PC-9 (cell line): Measurements from ENCODE around the gene CLDN6. TPM values are rescaled to one million over a fixed set of nuclear protein-coding genes. Genes with fewer than 3 reads are reported as not detected.

Experiments
- BruUV-seq: library from RNA; stranded (reverse); fragments of 400-500 nt; replicated peaks from 2 replicates; lab custom pipeline; 2021; lab: Mats Ljungman, UMichigan
- CTCF ChIA-PET: fragments of 300-600 bp; sonication (Branson Sonifier 250); formaldehyde crosslinking; loops from one replicate; lab custom pipeline; 2022; ENCODE audit warnings: antibody characterized with exemption; lab: Charles Lee
- POLR2A ChIA-PET: fragments of 300-600 bp; sonication (Branson Sonifier 250); formaldehyde crosslinking; loops from one replicate; lab custom pipeline; 2022; ENCODE audit warnings: antibody characterized with exemption; ENCODE audit not compliant: unreplicated experiment; lab: Charles Lee
- DNase-seq, 2 experiments: peaks; one replicate each; pipeline versions ENCODE4 v3.0.0 to v3.0.0-alpha.2; 2015 to 2022; ENCODE audit warnings: mixed read lengths in 1 of 2
- H2AFZ ChIP-seq: fragments of 200-600 bp; sonication (generic); 2 replicates; pipeline ENCODE4 v1.8.1; 2017; ENCODE audit warnings: antibody characterized with exemption
- H3F3A ChIP-seq: fragments of 200-600 bp; sonication (generic); 2 replicates; pipeline ENCODE4 v1.8.1; 2017; ENCODE audit warnings: antibody characterized with exemption, mild to moderate bottlenecking, low read depth; ENCODE audit not compliant: insufficient read depth
- H3K27ac ChIP-seq: fragments of 200-600 bp; sonication (generic); 2 replicates; pipeline ENCODE4 v1.6.1; 2016; ENCODE audit warnings: mixed run types
- H3K27me3 ChIP-seq: fragments of 200-600 bp; sonication (generic); 2 replicates; pipeline ENCODE4 v1.6.1; 2016; ENCODE audit warnings: low read depth, mixed run types; ENCODE audit not compliant: insufficient read depth
- H3K36me3 ChIP-seq: fragments of 200-600 bp; sonication (generic); 2 replicates; pipeline ENCODE4 v1.6.1; 2016; ENCODE audit warnings: low read depth, mixed run types
- H3K4me1 ChIP-seq: fragments of 200-600 bp; sonication (generic); replicated peaks from 2 replicates; pipeline ENCODE4 v1.6.1; 2016; ENCODE audit warnings: mixed run types; ENCODE audit not compliant: insufficient read depth
- H3K4me2 ChIP-seq: fragments of 200-600 bp; sonication (generic); 2 replicates; pipeline ENCODE4 v1.6.1; 2017; ENCODE audit warnings: mixed run types
- H3K4me3 ChIP-seq: fragments of 200-600 bp; sonication (generic); 2 replicates; pipeline ENCODE4 v1.6.1; 2016; ENCODE audit warnings: mixed run types
- H3K79me2 ChIP-seq: fragments of 200-600 bp; sonication (generic); 2 replicates; pipeline ENCODE4 v1.6.1; 2017; ENCODE audit warnings: low read depth, mixed run types
- H3K9me2 ChIP-seq: fragments of 200-600 bp; sonication (generic); 2 replicates; pipeline ENCODE4 v1.8.1; 2017; ENCODE audit warnings: mild to moderate bottlenecking; ENCODE audit not compliant: insufficient read depth
- H3K9me3 ChIP-seq: fragments of 200-600 bp; sonication (generic); 2 replicates; pipeline ENCODE4 v1.8.1; 2016; ENCODE audit warnings: low read depth; ENCODE audit not compliant: insufficient read depth
- H4K20me1 ChIP-seq: fragments of 200-600 bp; sonication (generic); 2 replicates; pipeline ENCODE4 v1.8.1; 2017; ENCODE audit not compliant: insufficient read depth
- EZH2 ChIP-seq: fragments of 200-600 bp; sonication (generic); IDR thresholded peaks from 2 replicates; pipeline ENCODE4 v1.8.0; 2017; ENCODE audit warnings: antibody characterized with exemption, low read depth
- intact Hi-C: fragments of 100-400 bp; cut with micrococcal nuclease; formaldehyde crosslinking; loops from one replicate; pipeline ENCODE4 v1.10.0; 2022; ENCODE audit not compliant: unreplicated experiment
- total RNA-seq: library from RNA; stranded (reverse); gene quantifications from 2 replicates; pipeline ENCODE4 v1.2.3, GENCODE V29; 2021
- TF ChIP-seq, protein P1 (sequence below): fragments of 200-600 bp; sonication (generic); conservative IDR thresholded peaks from 2 replicates; pipeline ENCODE4 v1.6.1; 2017; ENCODE audit warnings: mixed run types, antibody characterized with exemption, mild to moderate bottlenecking, moderate library complexity

The CLDN6 gene
- total RNA-seq, 1 experiment from 2014 or later: 0.26 TPM

DNA sequence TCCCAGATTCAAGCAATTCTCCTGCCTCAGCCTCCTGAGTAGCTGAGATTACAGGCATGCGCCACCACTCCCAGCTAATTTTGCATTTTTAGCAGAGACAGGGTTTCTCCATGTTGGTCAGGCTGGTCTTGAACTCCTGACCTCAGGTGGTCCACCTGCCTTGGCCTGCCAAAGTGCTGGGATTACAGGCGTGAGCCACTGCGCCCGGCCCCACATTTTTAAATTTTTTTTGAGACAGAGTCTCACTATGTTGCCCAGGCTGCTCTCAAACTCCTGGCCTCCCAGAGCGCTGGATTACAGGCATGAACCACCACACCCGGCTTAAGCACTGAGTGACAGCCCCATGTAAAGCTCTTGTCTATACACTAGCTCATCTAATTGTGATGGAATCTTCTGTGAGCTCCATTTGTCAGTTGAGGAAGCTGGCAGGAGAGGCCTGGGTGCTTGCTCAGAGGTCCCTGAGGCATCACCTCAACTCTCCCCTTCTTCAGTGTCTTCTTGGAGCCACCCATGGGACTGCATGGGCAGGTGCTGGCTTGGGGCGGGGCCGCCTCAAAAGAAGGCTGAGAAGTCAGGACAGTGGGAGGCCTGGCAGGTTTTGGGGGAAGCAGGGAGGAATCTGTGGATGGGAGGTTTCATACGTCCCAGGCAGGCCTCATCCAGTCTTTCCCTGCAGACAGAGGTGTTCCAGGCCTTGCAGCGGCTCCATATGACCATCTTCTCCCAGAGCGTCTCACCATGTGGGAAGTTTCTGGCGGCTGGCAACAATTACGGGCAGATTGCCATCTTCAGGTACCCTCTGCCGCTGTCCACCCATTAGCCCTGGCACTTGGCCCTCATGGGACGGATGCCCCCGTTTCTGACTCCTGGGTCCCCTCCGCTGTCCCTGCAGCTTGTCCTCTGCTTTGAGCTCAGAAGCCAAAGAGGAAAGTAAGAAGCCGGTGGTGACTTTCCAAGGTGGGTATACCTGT is 7.3 kb upstream of the CLDN6 start:
- no TSS peak for BruUV-seq
- peaks cover 51% of the 10 kb centered on the region for H3F3A ChIP-seq
- H3K9me2 ChIP-seq: no peaks in the 10 kb centered on the region
- no peak for DNase-seq
- no peak overlapping the region; the same call in 1 of the 2 replicates for H3K4me3 ChIP-seq
- H3K79me2 ChIP-seq: peaks cover 27% of the 10 kb centered on the region
- peak overlapping the region; percentile 100 for H3K4me2 ChIP-seq
- no peaks in the 10 kb centered on the region for H3K9me3 ChIP-seq
- H3K27ac ChIP-seq: no peak overlapping the region
- no peak for TF ChIP-seq EZH2
- TF ChIP-seq, protein P1, sequence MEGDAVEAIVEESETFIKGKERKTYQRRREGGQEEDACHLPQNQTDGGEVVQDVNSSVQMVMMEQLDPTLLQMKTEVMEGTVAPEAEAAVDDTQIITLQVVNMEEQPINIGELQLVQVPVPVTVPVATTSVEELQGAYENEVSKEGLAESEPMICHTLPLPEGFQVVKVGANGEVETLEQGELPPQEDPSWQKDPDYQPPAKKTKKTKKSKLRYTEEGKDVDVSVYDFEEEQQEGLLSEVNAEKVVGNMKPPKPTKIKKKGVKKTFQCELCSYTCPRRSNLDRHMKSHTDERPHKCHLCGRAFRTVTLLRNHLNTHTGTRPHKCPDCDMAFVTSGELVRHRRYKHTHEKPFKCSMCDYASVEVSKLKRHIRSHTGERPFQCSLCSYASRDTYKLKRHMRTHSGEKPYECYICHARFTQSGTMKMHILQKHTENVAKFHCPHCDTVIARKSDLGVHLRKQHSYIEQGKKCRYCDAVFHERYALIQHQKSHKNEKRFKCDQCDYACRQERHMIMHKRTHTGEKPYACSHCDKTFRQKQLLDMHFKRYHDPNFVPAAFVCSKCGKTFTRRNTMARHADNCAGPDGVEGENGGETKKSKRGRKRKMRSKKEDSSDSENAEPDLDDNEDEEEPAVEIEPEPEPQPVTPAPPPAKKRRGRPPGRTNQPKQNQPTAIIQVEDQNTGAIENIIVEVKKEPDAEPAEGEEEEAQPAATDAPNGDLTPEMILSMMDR: no peak
- intact Hi-C loops: no loop called here
- no peaks in the 10 kb centered on the region for H3K27me3 ChIP-seq
- no peak overlapping the region for H2AFZ ChIP-seq
- ChIA-PET CTCF (interaction anchor here (0.6 to 0.7 kb wide), 6 partner anchors 21 to 158 kb away, joined by 3 to 15 read pairs (median 5); no protein-coding TSS in a partner anchor), POLR2A (interaction anchor here (0.6 to 0.7 kb wide), 2 partner anchors 15 to 1292 kb away, joined by 3 to 24 read pairs; no protein-coding TSS in a partner anchor)
- peaks cover 13% of the 10 kb centered on the region for H3K4me1 ChIP-seq
- peaks cover 10% of the 10 kb centered on the region for H4K20me1 ChIP-seq
- H3K36me3 ChIP-seq: peaks cover 11% of the 10 kb centered on the region

DNA sequence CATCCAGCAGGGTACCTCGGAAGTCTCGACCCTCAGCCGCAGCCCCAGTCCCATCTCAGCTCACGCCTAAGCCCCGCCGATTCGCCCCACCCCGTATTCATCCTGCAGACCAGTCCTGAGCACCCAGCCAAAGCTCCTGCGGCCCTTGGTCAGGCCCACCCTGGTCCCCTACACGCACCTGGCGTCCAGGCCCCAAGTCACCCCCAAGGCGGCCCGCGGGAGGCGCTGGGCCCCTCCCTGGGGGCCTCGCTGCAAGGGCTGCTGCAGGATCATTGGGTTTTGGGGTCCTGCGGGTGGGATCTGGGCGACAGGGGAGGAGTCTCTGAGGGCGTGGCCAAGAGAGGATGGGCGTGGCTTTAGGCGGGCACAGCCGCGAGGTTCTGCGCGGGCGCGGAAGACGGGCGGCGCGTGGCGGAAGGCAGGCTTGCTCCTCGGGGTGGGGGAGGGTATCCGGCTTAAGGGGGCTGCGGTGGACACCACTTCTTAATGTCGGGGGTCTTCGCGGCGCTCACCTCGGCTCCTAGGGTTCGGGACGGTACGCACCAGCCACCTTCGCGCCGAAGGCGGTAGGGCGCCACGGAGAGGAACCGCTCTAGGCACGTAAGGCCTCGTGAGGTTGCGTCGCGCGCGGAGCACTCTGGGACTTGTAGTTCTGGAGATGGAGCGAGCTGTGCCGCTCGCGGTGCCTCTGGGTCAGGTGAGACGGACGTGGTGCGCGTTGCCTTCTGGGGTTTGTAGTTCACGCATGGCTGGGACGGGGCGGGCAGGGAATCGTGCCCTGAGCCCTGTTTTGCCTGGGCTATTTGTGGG is 5.9 kb upstream of the CLDN6 start, which contains the start of the genes HCFC1R1 and THOC6:
HCFC1R1 (minus strand) TSS at position 274 of the 810 bp plus-strand sequence; CDS start at position 273, 1 bp downstream.
THOC6 (plus strand) TSS at position 367 of the 810 bp plus-strand sequence; CDS start at position 659, 292 bp downstream.
- intact Hi-C loops: loop anchor here (1.0 to 2.0 kb wide), 2 partner anchors 43 to 54 kb away; partner anchors contain the start of gene PKMYT1
- Histone ChIP-seq H3K79me2 (peaks cover 28% of the 10 kb centered on the region), H4K20me1 (peaks cover 10% of the 10 kb centered on the region), H3K36me3 (peaks cover 11% of the 10 kb centered on the region), H2AFZ (no peak within 1 kb of the TSS), H3K9me2 (no peaks in the 10 kb centered on the region), H3F3A (peaks cover 51% of the 10 kb centered on the region), H3K4me2 (peak within 1 kb of the TSS; percentile 100), H3K27me3 (no peaks in the 10 kb centered on the region), H3K4me3 (peak within 1 kb of the TSS; percentile 76), H3K4me1 (peaks cover 13% of the 10 kb centered on the region), H3K9me3 (no peaks in the 10 kb centered on the region), H3K27ac (peak within 1 kb of the TSS; percentile 97)
- no peak for TF ChIP-seq EZH2
- TF ChIP-seq, protein P1: no peak
- ChIA-PET CTCF (interaction anchor here (0.5 to 1.8 kb wide), 3 partner anchors 17 to 137 kb away, joined by 3 to 8 read pairs (median 3); no protein-coding TSS in a partner anchor), POLR2A (interaction anchor here (0.5 to 5.1 kb wide), 10 partner anchors 9 to 1584 kb away, joined by 3 to 87 read pairs (median 6); partner anchors contain the start of genes CLDN9 and ZNF213)
- BruUV-seq: no TSS peak
- DNase-seq: peak; percentile 93 to 98
